B cell (primary cell): ENCODE measurements around the gene IGFL3. TPM values are rescaled to one million over a fixed set of nuclear protein-coding genes. Genes with fewer than 3 reads are reported as not detected.

Experiments used
- ATAC-seq: fragments of 200-7000 bp; cut with Tn5 transposase; one replicate; pipeline ENCODE4 v1.10.0; 2021; ENCODE audit warnings: low read depth, mild to moderate bottlenecking, moderate number of reproducible peaks, moderate library complexity
- CTCF ChIA-PET: fragments of 350-600 bp; sonication (Branson Sonifier 250); formaldehyde crosslinking; loops from one replicate; lab custom pipeline; 2021; ENCODE audit warnings: antibody characterized with exemption, inconsistent platforms; lab: Charles Lee
- POLR2A ChIA-PET: fragments of 350-600 bp; sonication (Branson Sonifier 250); formaldehyde crosslinking; loops from one replicate; lab custom pipeline; 2021; ENCODE audit warnings: antibody characterized with exemption; lab: Charles Lee
- DNase-seq: peaks from one replicate; pipeline ENCODE4 v3.0.0; 2013
- H2AFZ ChIP-seq: 2 replicates; pipeline ENCODE4 v1.6.1; 2012; ENCODE audit warnings: mild to moderate bottlenecking, low read depth, low read length; ENCODE audit not compliant: insufficient read depth, poor library complexity, severe bottlenecking
- H3K27ac ChIP-seq, 2 donors: 1 replicate in 1 of 2; 2 replicates in 1 of 2; pipeline ENCODE4 v1.5.1; 2012 to 2013; ENCODE audit warnings: low read length in 2 of 2, mild to moderate bottlenecking in 2 of 2, moderate library complexity in 1 of 2
- H3K27me3 ChIP-seq, 4 experiments: fragments of 200-600 bp in 1 of 4; sonication (generic) in 1 of 4; replicated peaks in 1 of 4; 1 replicate in 2 of 4; 2 replicates in 2 of 4; pipeline versions ENCODE4 v1.6.1 to v1.7.0; 2013 to 2016; ENCODE audit warnings: low read length in 3 of 4, mild to moderate bottlenecking in 2 of 4, mixed read lengths in 1 of 4, moderate library complexity in 1 of 4; ENCODE audit not compliant: insufficient read depth in 4 of 4, control insufficient read depth in 3 of 4; ENCODE audit errors: control extremely low read depth in 1 of 4
- H3K36me3 ChIP-seq, 2 experiments: replicated peaks in 1 of 2; 1 replicate in 1 of 2; 2 replicates in 1 of 2; pipeline versions ENCODE4 v1.6.1 to v1.7.1; 2013; ENCODE audit warnings: low read length in 1 of 2; ENCODE audit not compliant: insufficient read depth in 2 of 2, control insufficient read depth in 1 of 2; ENCODE audit errors: control extremely low read depth in 1 of 2, extremely low read depth in 1 of 2
- H3K4me1 ChIP-seq, 2 donors: fragments of 200-600 bp in 1 of 2; sonication (generic) in 1 of 2; 1 replicate in 1 of 2; 2 replicates in 1 of 2; pipeline versions ENCODE4 v1.5.1 to v1.6.1; 2013 to 2017; ENCODE audit warnings: low read length in 2 of 2; ENCODE audit not compliant: control insufficient read depth in 2 of 2, insufficient read depth in 2 of 2
- H3K4me2 ChIP-seq: replicated peaks from 2 replicates; pipeline ENCODE3; 2012; ENCODE audit warnings: mild to moderate bottlenecking, low read depth, low read length; ENCODE audit not compliant: poor library complexity, severe bottlenecking
- H3K4me3 ChIP-seq, 5 experiments: fragments of 200-600 bp in 1 of 5; sonication (generic) in 1 of 5; 1 replicate in 3 of 5; 2 replicates in 2 of 5; pipeline versions ENCODE4 v1.5.1 to v1.7.0; 2011 to 2016; ENCODE audit warnings: low read length in 4 of 5, mild to moderate bottlenecking in 4 of 5, low read depth in 2 of 5, control low read depth in 1 of 5, moderate library complexity in 1 of 5; ENCODE audit not compliant: insufficient read depth in 1 of 5; ENCODE audit errors: control extremely low read depth in 1 of 5, extremely low read depth in 1 of 5
- H3K79me2 ChIP-seq: fragments of 200-600 bp; sonication (generic); one replicate; pipeline ENCODE4 v1.6.0; 2016; ENCODE audit warnings: low read length; ENCODE audit not compliant: control insufficient read depth, insufficient read depth
- H3K9ac ChIP-seq: fragments of 200-600 bp; sonication (generic); 2 replicates; pipeline ENCODE4 v1.6.1; 2017; ENCODE audit warnings: mild to moderate bottlenecking, low read length, moderate library complexity
- H3K9me3 ChIP-seq, 3 donors: one replicate each; pipeline versions ENCODE4 v1.6.1 to v1.7.1; 2013; ENCODE audit warnings: low read length in 2 of 3; ENCODE audit not compliant: control insufficient read depth in 2 of 3, insufficient read depth in 1 of 3; ENCODE audit errors: control extremely low read depth in 1 of 3
- H4K20me1 ChIP-seq: 2 replicates; pipeline ENCODE4 v1.6.0; 2012; ENCODE audit warnings: mild to moderate bottlenecking, low read length; ENCODE audit not compliant: insufficient read depth, control insufficient read depth, poor library complexity, severe bottlenecking
- H3K27ac Mint-ChIP-seq: one replicate; pipeline ENCODE4 v1.8.0; 2021; ENCODE audit warnings: mixed read lengths
- H3K27me3 Mint-ChIP-seq: one replicate; pipeline ENCODE4 v1.8.0; 2021; ENCODE audit warnings: mixed read lengths
- H3K4me1 Mint-ChIP-seq: one replicate; pipeline ENCODE4 v1.8.0; 2021; ENCODE audit warnings: mixed read lengths
- H3K4me3 Mint-ChIP-seq: one replicate; pipeline ENCODE4 v1.8.0; 2021; ENCODE audit warnings: mixed read lengths
- H3K9me3 Mint-ChIP-seq: one replicate; pipeline ENCODE4 v1.8.0; 2022; ENCODE audit warnings: mixed read lengths; ENCODE audit not compliant: insufficient read depth
- CTCF ChIP-seq: fragments of 200-600 bp; IDR thresholded peaks from one replicate; pipeline ENCODE4 v1.8.0; 2022; ENCODE audit warnings: antibody characterized with exemption, mild to moderate bottlenecking
- EZH2 ChIP-seq: IDR thresholded peaks from 2 replicates; pipeline ENCODE4 v1.6.1; 2012; ENCODE audit warnings: borderline replicate concordance, low read depth, mild to moderate bottlenecking, moderate library complexity, low read length; ENCODE audit not compliant: insufficient read depth, poor library complexity, severe bottlenecking
- WGBS: methylation state at CpG from one replicate; pipeline ENCODE4 v1.1.5; 2013; ENCODE audit warnings: missing lambda C conversion rate; ENCODE audit not compliant: insufficient coverage; 5-methylcytosine and 5-hydroxymethylcytosine counted together
- intact Hi-C: fragments of 100-400 bp; cut with micrococcal nuclease; formaldehyde crosslinking; loops from one replicate; pipeline ENCODE4 v1.10.0; 2022
- polyA plus RNA-seq: library from polyadenylated mRNA; depleted of rRNA; stranded (reverse); fragments of >200 nt; gene quantifications from 2 replicates; pipeline ENCODE4 v1.2.3, GENCODE V29; 2012
- total RNA-seq, 2 donors: library from RNA; stranded (reverse); fragments of 120-200 nt in 1 of 2; gene quantifications; 1 replicate in 1 of 2; 2 replicates in 1 of 2; pipeline versions ENCODE4 v1.2.3 to v1.2.4, GENCODE V29; 2013 to 2022

Gene IGFL3
- total and polyA plus RNA-seq, 2 donors (not counting 1 experiment from before 2014, with no cell fraction given), result not detected

GRCh38 chr19:46147791-46148288 lies 23.4 kb upstream of the IGFL3 start, which contains the start of gene IGFL2:
TSS of gene IGFL2 (plus strand) at chr19:46148238. CDS start at chr19:46148279, 41 bp downstream.
- Mint-ChIP-seq H3K27me3 (peaks cover 41% of the 10 kb centered on the region), H3K4me3 (no peak within 1 kb of the TSS)

More at GRCh38 chr19:46147791-46148288, 23.4 kb upstream of the IGFL3 start, which contains the start of gene IGFL2:
- no peak within 1 kb of the TSS for H3K4me3 ChIP-seq
- no peaks in the 10 kb centered on the region for H4K20me1 ChIP-seq
- no peak within 1 kb of the TSS for H2AFZ ChIP-seq
- ATAC-seq (no peak), DNase-seq (no peak)
- intact Hi-C loops, result no loop called here
- no peaks in the 10 kb centered on the region for H3K79me2 ChIP-seq
- no peaks in the 10 kb centered on the region for H3K9me3 Mint-ChIP-seq
- ChIA-PET POLR2A (no interaction called here), CTCF (no interaction called here)
- no peak within 1 kb of the TSS for H3K27ac Mint-ChIP-seq
- no peaks in the 10 kb centered on the region for H3K27me3 ChIP-seq
- no peak within 1 kb of the TSS for H3K27ac ChIP-seq
- H3K4me1 ChIP-seq, result no peaks in the 10 kb centered on the region
- H3K9ac ChIP-seq, result no peak within 1 kb of the TSS
- H3K4me1 Mint-ChIP-seq, result no peaks in the 10 kb centered on the region
- TF ChIP-seq EZH2 (no peak), CTCF (no peak)
- no peaks in the 10 kb centered on the region for H3K36me3 ChIP-seq
- no peak within 1 kb of the TSS for H3K4me2 ChIP-seq
- WGBS, result 82% methylated on average over 6 of the region's 6 CpGs
- H3K9me3 ChIP-seq, result no peaks in the 10 kb centered on the region
